ENCODE data around the gene MYCBPAP. TPM values are rescaled to one million over a fixed set of nuclear protein-coding genes. Genes with fewer than 3 reads are reported as not detected.
A peak's percentile ranks its signal among the peaks of the same experiment; 100 is the strongest.

MYCBPAP gene
- total RNA-seq, 1 experiment from 2014 or later = 1.1 TPM

DNA sequence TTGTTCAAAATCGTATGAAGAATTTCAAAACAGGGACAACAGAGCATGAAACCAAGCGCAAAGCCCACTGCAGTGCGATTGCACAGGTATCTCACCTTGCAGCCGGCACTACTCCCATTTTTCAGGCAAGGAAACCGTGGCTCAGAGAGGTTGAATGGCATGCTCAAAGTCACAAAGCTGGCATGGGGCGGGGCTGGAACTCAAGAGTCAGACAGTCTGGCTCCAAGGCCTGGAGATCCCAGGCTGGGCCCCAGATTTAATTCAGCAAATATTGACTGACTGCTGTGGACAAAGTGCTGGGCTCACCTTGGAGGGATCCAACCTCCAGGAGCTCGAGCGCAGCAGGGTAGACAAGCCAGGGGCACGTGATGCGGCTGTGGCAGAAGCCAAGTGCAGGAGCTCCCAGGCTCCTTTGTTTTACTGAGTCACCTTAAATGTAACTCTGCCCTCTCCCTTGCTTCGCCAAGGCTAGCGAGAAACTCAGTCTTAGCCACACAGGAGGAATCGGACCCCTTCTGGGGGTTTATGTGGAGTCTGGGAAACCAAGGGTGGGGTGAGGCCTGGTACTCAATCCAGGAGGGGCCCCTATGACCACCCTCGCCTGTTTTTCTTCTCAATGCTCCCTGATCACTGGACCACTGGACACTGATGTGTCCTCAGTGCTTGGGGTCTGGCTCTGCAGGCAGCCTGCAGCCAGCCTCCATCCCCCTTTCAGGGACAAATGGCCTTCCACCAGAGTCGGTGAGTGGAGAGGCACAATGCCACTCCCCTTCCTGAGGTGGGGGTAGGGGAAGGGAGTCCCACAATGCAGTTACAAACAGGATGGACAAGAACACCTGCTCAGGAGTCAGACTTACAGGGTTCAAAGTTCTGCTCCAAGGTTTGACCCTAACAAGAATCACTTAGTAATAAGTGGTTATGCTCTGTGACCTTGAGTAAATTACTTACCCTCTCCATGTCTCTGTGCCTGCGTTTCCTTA is 34.8 kb downstream of the MYCBPAP start:
- in situ Hi-C loops (cut with HindIII; ENCODE audit: low pct_unique_long_range_greater_than_20kb, low sequenced_read_pairs) = no loop called here
- DNase-seq (ENCODE audit: low read depth) = no peak

DNA sequence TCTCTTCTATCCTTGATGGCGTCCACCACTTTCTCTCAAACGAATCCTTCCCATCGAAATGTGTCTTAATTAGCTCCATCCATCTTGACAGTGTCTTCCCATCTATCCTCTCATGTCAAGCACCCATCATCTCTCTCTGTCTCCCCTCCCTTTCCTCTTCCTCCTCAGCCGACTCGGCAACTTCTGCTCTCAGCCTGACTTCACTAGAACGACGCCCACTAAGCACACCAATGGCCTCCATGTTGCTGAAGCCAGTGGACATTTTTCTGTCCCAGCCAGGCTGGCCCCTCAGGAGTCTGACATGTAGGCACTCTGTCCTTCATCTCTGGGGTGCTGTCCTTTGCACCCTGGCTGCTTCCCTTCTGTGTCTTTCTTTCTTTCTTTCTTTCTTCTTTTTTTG is 36.3 kb downstream of the MYCBPAP start:
- DNase-seq (ENCODE audit: low read depth) = no peak
- in situ Hi-C loops (cut with HindIII; ENCODE audit: low pct_unique_long_range_greater_than_20kb, low sequenced_read_pairs) = no loop called here

DNA sequence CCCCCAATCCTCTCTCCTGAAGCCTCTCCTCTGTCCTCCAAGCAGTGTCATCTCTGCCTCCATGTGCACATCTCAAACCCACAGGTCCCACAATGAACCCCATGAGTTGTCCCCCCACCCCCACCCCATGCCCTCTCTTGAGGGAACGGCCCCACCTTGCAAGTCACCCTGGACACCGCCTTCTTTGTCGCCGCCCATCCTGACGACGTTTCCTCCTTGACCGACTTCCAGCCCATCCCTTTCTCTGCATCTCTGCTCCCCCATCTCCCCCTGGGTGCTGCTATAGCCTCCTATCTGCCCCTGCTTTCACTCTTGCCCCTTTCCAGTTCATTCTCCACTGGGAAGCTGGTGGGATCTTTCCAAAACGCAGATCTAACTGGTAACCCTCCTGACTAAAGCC is 37.1 kb downstream of the MYCBPAP start:
- DNase-seq (ENCODE audit: low read depth) = no peak
- in situ Hi-C loops (cut with HindIII; ENCODE audit: low pct_unique_long_range_greater_than_20kb, low sequenced_read_pairs) = no loop called here

DNA sequence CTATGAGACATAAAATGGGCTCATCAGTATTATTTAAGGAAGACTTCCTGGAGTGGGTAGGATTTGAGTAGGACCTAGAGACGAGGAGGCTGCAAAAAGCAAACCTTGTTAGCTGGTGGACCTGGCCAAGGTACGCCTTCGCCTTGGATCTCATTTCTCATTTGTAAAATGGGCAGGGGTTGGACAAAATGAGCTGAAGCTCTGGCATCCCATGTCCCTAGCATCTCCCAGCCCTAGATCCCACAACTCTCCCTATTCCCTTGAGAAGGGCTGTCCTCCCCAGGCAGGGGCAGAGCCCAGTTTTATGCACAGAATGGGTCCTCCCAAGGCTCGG is 38.4 kb downstream of the MYCBPAP start:
- in situ Hi-C loops (cut with HindIII; ENCODE audit: low pct_unique_long_range_greater_than_20kb, low sequenced_read_pairs) = no loop called here
- no peak for DNase-seq (ENCODE audit: low read depth)

DNA sequence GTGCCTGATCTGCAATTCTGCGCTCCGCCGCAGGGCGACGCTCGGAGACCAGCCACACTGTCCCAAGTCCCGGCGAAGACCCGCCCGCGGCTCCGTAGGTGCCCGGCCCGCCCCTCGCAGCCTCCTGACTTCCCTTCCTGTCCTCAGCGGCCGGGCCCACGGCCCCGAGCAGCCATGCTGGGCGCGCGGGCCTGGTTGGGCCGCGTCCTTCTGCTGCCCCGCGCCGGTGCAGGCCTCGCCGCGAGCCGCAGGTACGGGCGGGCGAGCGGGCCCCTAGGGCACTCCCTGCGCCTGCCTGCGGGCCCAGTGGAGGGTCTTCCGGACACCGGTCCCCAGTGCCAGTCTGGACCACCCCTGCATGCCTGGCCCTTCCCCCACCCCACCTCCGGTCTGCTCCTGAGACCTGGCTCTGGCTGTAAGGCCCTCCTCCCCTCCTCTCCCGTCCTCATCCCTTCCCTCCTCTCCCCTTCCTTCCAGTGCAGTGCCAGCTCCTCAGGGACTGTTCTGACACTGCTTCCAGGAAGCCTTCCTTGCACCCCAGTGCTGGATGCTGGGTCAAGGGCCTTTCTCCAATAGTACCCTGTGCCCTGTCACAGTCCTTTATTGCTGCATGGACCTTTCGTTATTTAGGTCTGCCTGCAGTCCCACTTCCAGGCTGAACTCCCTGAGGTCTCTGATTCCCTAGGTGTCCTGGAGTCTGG is 38.9 kb downstream of the MYCBPAP start, which contains the start of gene SPATA20:
SPATA20 (plus strand) TSS at position 140 of the 701 bp plus-strand sequence; CDS start at position 175, 35 bp downstream.
- in situ Hi-C loops (cut with HindIII; ENCODE audit: low pct_unique_long_range_greater_than_20kb, low sequenced_read_pairs) = no loop called here
- DNase-seq (ENCODE audit: low read depth) = peak; percentile 82

DNA sequence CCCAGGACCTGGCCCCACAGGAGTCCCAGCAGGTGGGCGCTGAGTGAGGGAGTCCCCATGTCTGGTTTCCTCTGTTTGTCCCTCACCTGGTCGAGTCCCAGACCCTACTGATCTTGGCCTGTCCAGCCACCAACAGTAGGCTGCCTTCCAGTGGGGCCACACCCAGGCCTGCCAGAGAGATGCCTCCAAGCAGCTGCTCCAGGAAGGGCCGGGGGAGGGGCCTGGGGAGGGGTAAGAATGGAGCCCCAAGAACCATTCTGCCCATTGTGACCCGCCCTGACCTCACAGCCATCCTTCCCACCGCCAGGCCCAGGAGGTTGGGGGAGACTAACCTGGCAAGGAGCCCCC is 39.5 kb downstream of the MYCBPAP start:
- in situ Hi-C loops (cut with HindIII; ENCODE audit: low pct_unique_long_range_greater_than_20kb, low sequenced_read_pairs) = no loop called here
- no peak for DNase-seq (ENCODE audit: low read depth)

DNA sequence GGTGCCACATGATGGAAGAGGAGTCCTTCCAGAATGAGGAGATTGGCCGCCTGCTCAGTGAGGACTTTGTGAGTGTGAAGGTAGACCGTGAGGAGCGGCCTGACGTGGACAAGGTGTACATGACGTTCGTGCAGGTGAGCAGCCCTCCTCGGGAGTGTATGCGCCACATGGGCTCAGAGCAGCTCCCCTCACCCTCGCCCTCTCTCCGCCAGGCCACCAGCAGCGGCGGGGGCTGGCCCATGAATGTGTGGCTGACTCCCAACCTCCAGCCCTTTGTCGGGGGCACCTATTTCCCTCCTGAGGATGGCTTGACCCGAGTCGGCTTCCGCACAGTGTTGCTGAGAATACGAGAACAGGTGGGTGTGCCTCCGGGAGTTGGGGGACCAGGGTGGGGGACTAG is 40.6 kb downstream of the MYCBPAP start:
- no peak for DNase-seq (ENCODE audit: low read depth)
- in situ Hi-C loops (cut with HindIII; ENCODE audit: low pct_unique_long_range_greater_than_20kb, low sequenced_read_pairs) = no loop called here

DNA sequence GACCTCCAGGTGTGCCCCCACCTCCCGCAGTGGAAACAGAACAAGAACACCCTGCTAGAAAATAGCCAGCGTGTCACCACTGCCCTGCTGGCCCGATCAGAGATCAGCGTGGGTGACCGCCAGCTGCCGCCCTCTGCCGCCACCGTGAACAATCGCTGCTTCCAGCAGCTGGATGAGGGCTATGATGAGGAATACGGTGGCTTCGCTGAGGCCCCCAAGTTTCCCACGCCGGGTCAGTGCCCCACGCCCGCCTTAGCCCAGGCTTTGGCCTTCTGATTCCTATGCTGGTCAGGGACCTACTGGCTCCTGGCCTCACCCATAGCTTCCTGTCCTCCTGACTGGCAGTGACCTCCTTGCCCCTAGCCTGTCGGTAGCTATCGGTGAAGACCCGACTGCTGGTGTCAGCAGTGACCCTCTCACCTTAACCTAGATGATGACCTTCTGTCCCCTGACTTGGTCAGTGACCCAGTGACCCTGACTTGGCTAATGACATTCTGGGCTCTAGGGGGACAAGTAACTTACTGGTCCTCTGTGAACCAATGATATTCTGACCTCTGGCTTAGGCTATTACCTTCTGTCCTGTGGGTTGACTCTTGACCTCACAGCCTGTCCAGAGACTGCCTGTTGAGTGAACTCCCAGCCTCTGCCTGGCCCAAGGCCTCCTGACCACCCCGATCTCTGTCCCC is 41.2 kb downstream of the MYCBPAP start:
- in situ Hi-C loops (cut with HindIII; ENCODE audit: low pct_unique_long_range_greater_than_20kb, low sequenced_read_pairs) = no loop called here
- no peak for DNase-seq (ENCODE audit: low read depth)

DNA sequence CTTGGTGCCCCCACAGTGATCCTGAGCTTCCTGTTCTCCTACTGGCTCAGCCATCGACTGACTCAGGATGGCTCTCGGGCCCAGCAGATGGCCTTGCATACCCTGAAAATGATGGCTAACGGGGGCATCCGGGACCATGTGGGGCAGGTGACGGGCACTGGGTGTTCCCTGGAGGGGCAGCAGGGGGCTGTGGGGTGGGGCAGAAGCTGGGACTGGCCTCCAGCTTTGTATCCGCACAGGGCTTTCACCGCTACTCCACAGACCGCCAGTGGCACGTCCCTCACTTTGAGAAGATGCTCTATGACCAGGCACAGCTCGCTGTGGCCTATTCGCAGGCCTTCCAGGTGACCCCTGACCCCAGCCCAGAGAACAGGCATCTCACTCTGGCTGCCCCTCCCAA is 41.7 kb downstream of the MYCBPAP start:
- no peak for DNase-seq (ENCODE audit: low read depth)
- in situ Hi-C loops (cut with HindIII; ENCODE audit: low pct_unique_long_range_greater_than_20kb, low sequenced_read_pairs) = no loop called here

DNA sequence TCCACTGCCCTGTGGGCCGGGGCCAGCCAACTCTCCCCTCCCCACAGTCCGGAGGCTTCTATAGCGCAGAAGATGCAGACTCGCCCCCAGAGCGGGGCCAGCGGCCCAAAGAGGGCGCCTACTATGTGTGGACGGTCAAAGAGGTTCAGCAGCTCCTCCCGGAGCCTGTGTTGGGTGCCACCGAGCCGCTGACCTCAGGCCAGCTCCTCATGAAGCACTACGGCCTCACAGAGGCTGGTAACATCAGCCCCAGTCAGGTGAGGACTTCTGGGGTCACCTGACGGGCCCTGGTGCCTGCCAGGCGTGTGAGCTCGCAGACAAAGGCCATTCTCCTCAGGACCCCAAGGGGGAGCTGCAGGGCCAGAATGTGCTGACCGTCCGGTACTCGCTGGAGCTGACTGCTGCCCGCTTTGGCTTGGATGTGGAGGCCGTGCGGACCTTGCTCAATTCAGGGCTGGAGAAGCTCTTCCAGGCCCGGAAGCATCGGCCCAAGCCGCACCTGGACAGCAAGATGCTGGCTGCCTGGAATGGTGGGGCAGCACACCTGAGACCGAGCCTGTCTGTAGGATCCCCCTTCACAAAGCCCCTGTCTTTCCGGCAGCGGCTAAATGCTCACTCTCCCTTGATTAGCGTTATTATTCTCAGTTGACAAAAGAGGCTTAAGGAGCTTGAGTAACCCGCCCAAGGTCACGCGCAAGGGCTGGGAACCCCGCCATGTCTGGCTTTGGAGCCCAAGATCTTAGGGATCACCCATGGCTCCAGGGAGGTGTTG is 42.6 kb downstream of the MYCBPAP start:
- peak; percentile 59 for DNase-seq (ENCODE audit: low read depth)
- in situ Hi-C loops (cut with HindIII; ENCODE audit: low pct_unique_long_range_greater_than_20kb, low sequenced_read_pairs) = no loop called here

DNA sequence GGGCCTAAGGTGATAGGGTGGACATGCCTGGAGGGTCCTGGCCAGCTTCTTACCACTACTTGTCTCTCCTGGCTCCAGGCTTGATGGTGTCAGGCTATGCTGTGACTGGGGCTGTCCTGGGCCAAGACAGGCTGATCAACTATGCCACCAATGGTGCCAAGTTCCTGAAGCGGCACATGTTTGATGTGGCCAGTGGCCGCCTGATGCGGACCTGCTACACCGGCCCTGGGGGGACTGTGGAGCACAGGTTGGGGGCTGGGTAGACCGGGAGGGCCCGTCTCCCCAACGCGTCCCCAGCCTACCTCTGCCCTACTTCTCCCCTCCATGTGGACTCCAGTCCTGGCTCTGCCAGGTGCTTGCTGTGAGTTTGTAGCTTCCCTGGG is 43.2 kb downstream of the MYCBPAP start:
- in situ Hi-C loops (cut with HindIII; ENCODE audit: low pct_unique_long_range_greater_than_20kb, low sequenced_read_pairs) = no loop called here
- DNase-seq (ENCODE audit: low read depth) = no peak

DNA sequence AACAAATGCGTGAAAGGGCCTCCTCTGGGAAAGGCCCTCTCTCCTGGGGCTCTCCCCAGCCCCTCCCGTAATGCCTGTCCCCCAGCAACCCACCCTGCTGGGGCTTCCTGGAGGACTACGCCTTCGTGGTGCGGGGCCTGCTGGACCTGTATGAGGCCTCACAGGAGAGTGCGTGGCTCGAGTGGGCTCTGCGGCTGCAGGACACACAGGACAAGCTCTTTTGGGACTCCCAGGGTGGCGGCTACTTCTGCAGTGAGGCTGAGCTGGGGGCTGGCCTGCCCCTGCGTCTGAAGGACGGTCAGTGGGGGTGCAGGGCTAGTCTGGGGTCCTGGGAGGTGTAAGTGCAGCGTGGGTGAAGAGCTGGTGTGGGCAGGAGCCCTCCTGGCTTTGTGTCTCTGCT is 43.6 kb downstream of the MYCBPAP start:
- in situ Hi-C loops (cut with HindIII; ENCODE audit: low pct_unique_long_range_greater_than_20kb, low sequenced_read_pairs) = no loop called here
- no peak for DNase-seq (ENCODE audit: low read depth)

DNA sequence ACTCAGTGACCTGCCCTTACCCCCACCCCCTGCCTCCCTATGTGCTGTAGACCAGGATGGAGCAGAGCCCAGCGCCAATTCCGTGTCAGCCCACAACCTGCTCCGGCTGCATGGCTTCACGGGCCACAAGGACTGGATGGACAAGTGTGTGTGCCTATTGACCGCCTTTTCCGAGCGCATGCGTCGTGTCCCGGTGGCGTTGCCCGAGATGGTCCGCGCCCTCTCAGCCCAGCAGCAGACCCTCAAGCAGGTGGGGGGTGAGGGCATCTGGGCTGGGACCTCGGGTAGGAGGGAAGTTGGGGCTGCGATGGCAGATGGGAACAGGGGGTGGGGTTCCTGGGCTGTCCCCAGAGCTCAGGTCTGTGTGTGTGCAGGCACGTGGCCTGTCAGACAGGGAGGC is 46.0 kb downstream of the MYCBPAP start:
- in situ Hi-C loops (cut with HindIII; ENCODE audit: low pct_unique_long_range_greater_than_20kb, low sequenced_read_pairs) = no loop called here
- DNase-seq (ENCODE audit: low read depth) = no peak

DNA sequence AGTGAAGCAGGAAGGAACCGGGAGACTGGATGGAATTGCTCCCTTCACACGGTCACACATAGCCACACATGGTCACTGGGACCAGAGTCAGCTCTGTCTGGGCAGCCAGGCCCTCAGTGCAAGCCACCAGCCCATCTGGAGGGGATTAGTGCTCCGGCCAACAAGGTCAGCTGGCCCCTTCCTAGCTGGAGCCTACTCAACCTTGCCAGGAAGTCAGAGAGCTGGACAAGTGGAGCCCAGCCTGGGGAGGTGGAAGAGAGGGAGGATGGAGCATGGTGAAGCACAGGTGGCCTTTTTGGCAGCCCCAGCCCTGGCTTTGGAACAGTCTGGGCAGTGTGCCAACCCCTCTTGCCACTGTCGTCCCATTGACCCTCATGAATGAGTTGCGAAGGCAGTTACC is 48.6 kb downstream of the MYCBPAP start:
- DNase-seq (ENCODE audit: low read depth) = no peak
- in situ Hi-C loops (cut with HindIII; ENCODE audit: low pct_unique_long_range_greater_than_20kb, low sequenced_read_pairs) = no loop called here

DNA sequence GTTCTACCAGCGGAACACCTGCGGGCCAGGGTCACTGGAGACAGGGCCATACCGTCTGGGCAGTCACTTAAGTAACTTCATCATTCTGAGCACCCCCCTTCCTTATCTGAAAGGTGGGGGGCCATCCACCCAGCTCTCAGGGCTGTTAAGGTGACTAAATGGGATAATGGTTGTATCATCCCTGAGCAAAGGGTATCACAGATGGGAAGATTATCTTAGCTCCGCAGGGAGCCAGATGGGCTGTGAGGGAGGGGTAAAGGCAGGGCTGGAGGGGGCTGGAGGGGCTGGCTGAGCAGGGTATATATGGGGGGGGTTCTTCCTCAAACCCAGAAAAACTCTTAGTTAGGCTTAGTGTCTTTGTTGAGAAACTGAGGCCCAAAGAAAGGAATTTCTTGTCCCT is 49.4 kb downstream of the MYCBPAP start:
- no peak for DNase-seq (ENCODE audit: low read depth)
- in situ Hi-C loops (cut with HindIII; ENCODE audit: low pct_unique_long_range_greater_than_20kb, low sequenced_read_pairs) = no loop called here

DNA sequence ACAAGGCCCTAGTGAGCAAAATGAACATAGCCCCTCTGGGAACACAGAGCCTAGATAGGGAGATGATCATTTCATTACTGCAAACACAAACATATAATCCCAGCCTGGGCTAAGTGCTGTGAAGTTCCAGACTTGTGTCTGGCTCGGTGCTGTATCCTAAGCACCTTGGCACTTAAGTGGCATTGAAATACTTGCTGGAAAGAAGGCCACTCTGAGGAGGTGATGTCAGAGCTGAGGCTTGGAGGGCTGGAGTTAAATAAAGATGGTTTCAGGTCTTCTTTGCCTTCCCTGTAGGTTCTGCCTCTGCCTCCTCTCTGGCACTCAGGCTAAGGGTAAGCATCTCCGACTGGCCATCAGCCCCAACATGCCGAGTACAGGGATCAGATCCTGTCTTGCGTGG is 49.9 kb downstream of the MYCBPAP start:
- in situ Hi-C loops (cut with HindIII; ENCODE audit: low pct_unique_long_range_greater_than_20kb, low sequenced_read_pairs) = no loop called here
- no peak for DNase-seq (ENCODE audit: low read depth)

DNA sequence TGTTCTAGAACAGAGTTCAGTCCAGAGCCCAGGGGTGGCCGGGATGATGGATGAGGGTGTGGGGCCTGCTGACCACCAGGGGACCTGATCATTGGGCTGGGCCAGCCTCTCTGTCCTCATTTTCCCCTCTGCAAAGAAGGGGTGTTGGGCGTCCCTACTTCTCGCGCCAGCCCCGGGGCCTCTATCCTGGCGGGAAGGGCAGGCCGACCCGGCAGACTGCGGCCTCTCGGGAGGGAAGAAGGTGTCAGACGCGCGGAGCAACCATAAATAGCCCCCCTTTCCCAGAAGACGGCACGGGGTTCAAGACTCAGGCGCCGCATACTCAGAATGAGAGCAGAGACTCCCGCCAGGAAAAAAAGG is 50.3 kb downstream of the MYCBPAP start:
- no peak for DNase-seq (ENCODE audit: low read depth)

DNA sequence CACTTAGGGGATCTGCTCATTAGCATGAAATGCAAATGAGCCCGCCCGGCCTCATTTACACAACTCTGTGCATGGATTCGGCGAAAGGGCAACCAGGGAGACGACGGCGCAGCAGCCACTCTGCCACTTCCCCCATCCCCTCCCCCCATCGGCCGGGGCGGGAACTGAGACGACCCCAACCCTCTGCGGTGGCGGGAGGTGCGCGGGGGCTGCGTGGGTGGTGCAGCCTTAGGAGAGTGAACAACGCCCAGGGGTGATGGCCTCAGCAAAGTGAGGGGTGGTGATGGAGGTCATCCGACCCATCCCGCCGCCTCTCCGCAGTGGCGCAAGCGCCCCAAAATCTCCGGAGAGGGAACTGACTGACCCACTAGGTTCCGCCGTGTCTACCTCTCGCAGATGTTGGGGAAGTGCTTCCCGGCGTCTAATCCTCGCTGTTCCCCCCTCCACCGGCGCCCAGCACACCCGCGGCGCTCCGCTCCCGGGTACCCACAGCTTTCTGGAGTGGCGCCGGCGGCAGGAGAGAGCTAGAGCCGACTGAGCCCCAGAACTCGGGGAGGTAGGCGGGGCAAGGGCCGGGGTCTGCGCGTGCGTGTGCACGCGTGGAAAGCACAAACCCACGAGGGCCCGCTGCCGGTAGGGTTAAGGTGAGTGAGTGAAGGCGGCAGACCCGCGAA is 50.8 kb downstream of the MYCBPAP start:
- no peak for DNase-seq (ENCODE audit: low read depth)
- in situ Hi-C loops (cut with HindIII; ENCODE audit: low pct_unique_long_range_greater_than_20kb, low sequenced_read_pairs) = no loop called here

More for the DNA sequence above, 50.3 kb downstream of the MYCBPAP start:
- in situ Hi-C loops (cut with HindIII; ENCODE audit: low pct_unique_long_range_greater_than_20kb, low sequenced_read_pairs) = no loop called here

Data from Caki2 (cell line).